A549 treated with CpdA at 1 μM for 4 hours (cell line): ENCODE results near the gene SSX4. TPM values are rescaled to one million over a fixed set of nuclear protein-coding genes. Genes with fewer than 3 reads are reported as not detected.

Source experiments
- total RNA-seq: library from RNA; stranded (reverse); fragments of 200-300 nt; extraction: Qiagen RNA extraction; gene quantifications from 5 replicates; pipeline ENCODE4 v1.2.3, GENCODE V29; 2022; ENCODE audit warnings: low read depth

SSX4 gene, protein sequence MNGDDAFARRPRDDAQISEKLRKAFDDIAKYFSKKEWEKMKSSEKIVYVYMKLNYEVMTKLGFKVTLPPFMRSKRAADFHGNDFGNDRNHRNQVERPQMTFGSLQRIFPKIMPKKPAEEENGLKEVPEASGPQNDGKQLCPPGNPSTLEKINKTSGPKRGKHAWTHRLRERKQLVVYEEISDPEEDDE
- total RNA-seq = not detected in 5 replicates

DNA sequence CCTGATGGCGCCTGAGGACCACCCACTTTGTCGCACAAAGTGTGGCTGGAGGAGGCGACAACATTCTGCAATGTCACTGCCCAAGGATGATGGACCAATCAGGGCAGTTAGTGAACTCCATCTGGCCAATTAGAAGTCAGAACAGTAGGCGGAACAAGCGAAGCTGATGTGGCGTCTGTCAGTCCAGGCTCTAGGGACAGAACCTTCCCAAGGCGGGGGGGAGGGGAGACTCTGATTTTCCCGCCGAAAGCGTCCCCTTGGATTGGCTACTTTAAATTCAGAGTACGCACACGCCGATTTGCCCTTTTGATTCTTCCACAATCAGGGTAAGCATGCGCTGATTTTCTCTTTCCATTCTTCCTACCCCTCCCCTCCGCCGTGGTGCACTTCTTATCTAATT is at the start of gene SSX4:
Gene SSX4 (plus strand): TSS at position 301 of the 400 bp plus-strand sequence. CDS start 515 bp downstream, outside the sequence.

DNA sequence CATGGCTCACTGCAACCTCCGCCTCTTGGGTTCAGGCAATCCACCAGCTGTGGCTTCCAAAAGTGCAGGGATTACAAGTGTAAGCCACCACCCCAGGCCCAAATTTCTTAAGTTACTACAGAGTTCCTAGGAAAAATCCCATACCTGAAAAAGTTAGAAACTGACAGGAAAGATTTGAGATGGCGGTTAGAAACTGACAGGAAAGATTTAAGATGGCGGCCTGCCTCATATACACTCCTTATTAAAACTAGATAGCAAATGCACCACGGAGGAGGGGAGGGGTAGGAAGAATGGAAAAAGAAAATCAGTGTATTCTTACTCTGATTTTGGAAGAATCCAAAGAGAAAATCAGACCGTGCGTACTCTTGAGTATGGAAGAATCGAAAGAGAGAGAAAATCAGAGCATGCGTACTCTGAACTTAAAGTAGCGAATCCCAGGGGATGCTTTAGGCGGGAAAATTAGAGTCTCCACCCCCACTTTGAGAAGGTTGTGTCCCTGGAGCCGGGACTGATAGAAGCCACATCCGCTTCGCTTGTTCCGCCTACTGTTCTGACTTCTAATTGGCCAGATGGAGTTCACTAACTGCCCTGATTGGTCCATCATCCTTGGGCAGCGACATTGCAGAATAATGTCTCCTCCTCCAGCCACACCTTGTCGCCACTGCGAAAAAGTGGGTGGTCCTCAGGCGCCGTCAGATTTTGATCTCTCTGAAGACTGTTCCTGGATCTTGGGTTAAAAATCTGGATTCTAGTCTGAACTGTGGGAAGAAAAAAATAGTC is 26.8 kb upstream of the SSX4 start, which contains the start of gene SSX3:
Gene SSX3 (minus strand): TSS at position 389 of the 780 bp plus-strand sequence. CDS start 1,454 bp downstream, outside the sequence.

GRCh38 chrX:48411860-48412259 is 28.5 kb downstream of the SSX4 start, which contains the start of gene SSX4B:
Gene SSX4B (minus strand): TSS chrX:48411960. CDS start chrX:48411372, 588 bp downstream.

Other genes starting within 250 kb of the SSX4 start
- gene SSX5, start 186.7 kb upstream of the SSX4 start, total RNA-seq = not detected in 5 replicates
- 0.14 TPM in 1 of 5 replicates, not detected in the others for gene SSX1, start 128.1 kb upstream of the SSX4 start, total RNA-seq
- not detected in 5 replicates for gene SSX3, start 26.8 kb upstream of the SSX4 start, total RNA-seq
- gene SSX4B, start 28.4 kb downstream of the SSX4 start, total RNA-seq = not detected in 5 replicates
- 0.07 to 0.46 TPM (median 0.09 TPM) in 3 of 5 replicates, not detected in the others for gene SLC38A5, start 86.7 kb downstream of the SSX4 start, total RNA-seq
- gene FTSJ1, start 92.7 kb downstream of the SSX4 start, total RNA-seq = 68.5 to 74.7 TPM (median 70.1 TPM) in 5 replicates
- gene PORCN, start 125.5 kb downstream of the SSX4 start, total RNA-seq = 15.2 to 18.0 TPM (median 17.6 TPM) in 5 replicates
- 109 to 152 TPM (median 137 TPM) in 5 replicates for gene EBP, start 138.3 kb downstream of the SSX4 start, total RNA-seq
- gene TBC1D25, start 156.2 kb downstream of the SSX4 start, total RNA-seq = 8.1 to 12.5 TPM (median 11.7 TPM) in 5 replicates
- 303 to 494 TPM (median 317 TPM) in 5 replicates for gene RBM3, start 190.9 kb downstream of the SSX4 start, total RNA-seq
- gene WDR13, start 214.0 kb downstream of the SSX4 start, total RNA-seq = 48.4 to 73.1 TPM (median 64.9 TPM) in 5 replicates